KBM-7 (cell line): ENCODE data around the gene PLPPR1.

Experiments
- DNase-seq: peaks from one replicate; pipeline ENCODE4 v3.0.0-alpha.2; 2015
- in situ Hi-C: fragments of 300-500 bp; cut with MboI; formaldehyde crosslinking; loops from 2 replicates; pipeline ENCODE4 v1.14.3; 2020; ENCODE audit warnings: low sequenced_read_pairs, low pct_unique_long_range_greater_than_20kb, mixed read lengths

PLPPR1 gene

DNA sequence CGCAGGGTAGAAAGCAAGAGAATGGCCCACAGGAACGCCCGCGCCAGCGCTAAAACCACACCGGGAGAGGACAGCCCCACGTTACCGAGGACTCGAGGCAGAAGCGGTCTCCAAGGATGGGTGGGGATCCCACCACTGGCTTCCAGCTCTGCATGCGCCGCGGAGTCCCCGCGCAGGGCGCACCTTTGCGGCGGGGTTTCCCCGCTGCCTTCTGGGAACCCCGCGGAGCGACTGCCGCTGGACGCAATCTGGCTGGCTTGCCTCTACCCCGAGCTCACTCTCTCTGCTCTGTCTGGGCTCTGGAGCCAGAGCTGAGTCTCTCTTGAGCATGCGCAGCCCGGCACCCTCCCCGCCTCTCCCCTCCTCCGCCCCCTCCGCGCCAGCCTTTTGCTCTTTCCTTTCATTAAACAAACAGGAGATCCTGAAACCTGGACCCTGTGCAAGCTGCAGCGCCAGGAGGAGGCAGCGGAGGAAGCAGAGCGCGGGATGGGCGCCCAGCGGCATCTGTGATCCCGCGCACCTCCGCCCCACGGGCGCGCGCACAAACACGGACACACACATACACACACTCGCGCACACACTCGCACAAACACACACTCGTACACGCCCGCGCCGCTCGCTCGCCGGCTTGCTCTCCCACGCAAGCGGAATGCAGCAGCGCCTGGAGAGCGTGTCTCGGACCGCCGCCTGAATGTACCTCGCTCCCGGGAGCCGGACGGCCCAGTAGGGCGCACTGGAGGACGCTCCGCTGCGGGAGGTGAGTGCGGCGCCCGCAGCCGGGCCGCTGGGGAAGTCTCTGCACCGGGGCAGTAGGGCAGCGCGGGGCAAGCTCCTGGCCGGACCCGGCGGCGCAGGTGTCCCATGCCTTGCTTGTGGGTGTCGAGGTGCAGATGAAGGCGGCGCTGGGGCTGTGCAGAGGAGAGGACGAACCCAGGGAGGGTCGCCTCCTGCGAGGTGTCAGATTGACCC, at the start of gene PLPPR1:
PLPPR1 (plus strand) TSS at position 382 of the 969 bp plus-strand sequence.
- in situ Hi-C loops: no loop called here
- no peak for DNase-seq

DNA sequence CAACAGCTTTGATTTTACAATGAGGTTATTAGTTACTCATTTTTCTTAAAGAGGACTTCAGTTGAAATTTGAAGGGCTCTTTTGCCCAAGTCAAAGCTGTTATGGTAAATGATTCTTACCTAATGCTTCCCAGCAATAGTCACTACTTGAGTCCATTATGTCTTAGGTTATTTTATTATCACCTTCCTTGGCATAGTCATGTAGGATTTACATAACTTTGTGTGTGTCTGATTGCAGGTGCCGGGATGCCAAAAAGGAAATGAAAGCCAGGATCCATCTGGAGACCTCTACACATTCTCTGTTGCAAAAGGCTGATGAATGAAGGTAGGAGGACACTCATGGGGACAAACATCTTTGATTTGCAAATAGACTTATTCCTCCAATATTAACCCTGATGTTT, 38.8 kb upstream of the PLPPR1 start:
- DNase-seq: no peak
- in situ Hi-C loops: no loop called here

GRCh38 chr9:100990605-100991381, 37.7 kb upstream of the PLPPR1 start:
- DNase-seq: no peak
- in situ Hi-C loops: no loop called here

DNA sequence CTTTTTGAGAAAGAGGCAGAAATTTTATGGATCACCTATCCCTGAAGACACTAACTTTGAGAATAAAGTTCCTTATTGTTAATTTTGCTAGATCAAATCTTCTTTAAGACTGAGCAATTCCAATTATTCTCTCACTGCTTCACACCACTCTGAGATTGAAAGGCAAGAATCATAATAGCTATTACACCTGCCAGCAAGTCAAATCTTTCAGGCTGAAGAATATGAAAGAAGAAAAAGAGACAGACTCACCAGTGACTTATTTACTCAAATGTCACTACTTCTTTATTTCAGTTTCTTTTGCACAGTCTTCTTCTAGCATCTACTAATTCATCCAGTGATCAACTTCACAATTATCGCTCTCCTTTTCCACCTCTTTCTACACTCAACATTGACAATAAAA, 35.9 kb upstream of the PLPPR1 start:
- in situ Hi-C loops: no loop called here
- no peak for DNase-seq

DNA sequence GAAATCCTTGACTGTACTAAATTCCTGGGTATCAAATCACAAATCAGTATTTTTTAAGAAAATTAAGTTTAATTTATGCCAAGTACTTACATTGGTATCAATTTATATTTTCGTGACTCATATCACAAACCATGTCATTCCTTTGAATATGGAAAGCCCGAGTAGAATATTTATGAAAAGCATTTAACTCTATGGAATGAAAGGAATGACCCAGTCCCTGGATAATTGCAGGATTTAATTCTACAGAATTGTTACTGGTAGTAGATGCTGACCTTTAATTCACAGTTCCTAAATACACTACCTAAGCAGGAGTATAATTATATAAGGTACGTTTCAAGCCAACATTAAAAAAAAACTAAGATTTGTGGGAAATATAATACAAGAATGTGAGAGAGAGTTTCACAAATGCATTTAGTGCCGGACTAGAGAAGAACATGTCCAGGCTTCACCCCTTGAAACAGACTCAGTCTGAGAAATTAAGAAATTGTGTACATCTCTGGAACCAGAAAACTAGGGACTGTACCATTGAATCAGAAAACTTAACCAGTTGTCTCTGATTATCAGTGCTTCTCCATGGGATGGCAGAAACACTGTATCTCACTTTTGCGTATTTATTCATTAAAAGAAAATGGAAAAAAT, 28.5 kb upstream of the PLPPR1 start:
- in situ Hi-C loops: no loop called here
- no peak for DNase-seq

- in situ Hi-C loops: no loop called here
- no peak for DNase-seq
Measured at GRCh38 chr9:101005246-101005645, 23.3 kb upstream of the PLPPR1 start.

DNA sequence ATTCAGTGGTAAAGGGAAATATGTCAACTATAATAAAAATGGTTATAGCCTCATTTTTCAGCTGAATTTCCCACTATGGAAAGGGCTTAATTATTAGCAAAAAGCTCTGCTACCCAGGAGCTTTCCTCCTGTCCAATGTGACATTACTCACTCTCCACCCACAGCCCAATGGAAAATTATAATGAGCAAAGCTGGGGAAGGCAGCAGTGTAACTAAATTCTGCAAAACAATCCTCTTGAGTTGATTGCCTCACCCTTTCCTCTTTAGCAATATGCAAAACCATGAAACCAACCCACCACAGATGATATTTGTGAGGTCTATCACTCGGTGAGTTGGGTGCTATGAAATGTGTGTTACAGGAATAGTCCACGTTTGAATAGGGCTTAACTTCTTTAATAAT, 14.0 kb upstream of the PLPPR1 start:
- DNase-seq: no peak
- in situ Hi-C loops: no loop called here

DNA sequence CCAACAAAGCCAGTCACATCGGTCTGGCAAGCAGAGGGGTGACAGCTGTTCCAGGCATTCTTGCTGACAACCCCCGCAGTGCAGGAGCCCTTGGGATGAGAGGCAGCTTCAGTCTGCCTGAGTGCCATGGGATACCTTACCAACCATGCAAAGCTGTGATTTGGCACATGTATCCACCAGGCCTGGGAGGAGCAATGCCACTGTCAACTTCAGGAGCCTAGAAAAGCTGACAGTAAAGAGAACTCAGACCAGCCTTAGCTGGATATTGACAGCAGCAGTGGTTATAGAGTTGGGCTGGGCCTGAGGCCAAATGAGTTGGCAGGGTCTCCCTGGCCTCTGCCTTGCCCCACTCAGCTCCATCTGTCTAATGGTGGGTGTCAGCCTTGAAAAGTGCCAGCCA, 10.1 kb upstream of the PLPPR1 start:
- in situ Hi-C loops: no loop called here
- DNase-seq: no peak

DNA sequence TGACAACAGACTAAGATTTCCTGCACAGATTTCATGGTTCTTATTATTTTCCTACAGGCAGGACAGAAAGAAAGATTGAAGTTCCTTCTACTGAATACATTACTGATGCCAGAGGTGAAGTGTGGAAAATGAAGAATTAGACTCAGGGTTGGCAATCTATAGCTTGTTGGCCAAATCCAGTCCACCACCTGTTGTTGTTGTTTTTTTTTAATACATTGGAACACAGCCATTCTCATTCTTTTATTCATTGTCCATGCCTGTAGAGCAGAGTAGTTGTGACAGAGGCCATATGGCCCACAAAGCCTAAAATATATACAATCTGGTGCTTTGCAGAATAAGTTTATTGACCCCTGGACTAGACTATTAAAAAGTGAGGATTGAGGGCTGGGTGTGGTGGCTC, 5.8 kb upstream of the PLPPR1 start:
- DNase-seq: no peak

DNA sequence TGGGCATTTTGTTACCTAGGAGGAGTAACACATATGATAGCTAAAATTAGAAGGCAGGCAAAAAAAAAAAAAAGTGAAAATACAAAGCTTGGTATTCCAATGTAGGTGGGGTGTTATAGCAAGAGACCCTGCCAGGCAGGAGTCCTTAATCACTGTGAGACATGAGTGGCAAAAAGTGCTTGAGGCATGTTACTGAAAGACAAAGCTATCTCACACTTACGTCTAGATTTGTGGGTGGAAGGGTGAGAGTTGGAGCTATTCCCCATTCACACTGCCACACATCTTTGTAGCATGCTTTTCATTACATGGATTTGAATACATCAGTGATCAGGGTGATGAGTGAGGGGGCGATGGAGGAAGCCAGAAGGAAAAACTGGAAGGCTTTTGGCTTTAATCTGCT, 2.6 kb upstream of the PLPPR1 start:
- in situ Hi-C loops: no loop called here
- no peak for DNase-seq

More for the DNA sequence above, 5.8 kb upstream of the PLPPR1 start:
- in situ Hi-C loops: no loop called here

- in situ Hi-C loops: no loop called here
- DNase-seq: no peak
Measured at GRCh38 chr9:101026824-101027223, 1.7 kb upstream of the PLPPR1 start.

DNA sequence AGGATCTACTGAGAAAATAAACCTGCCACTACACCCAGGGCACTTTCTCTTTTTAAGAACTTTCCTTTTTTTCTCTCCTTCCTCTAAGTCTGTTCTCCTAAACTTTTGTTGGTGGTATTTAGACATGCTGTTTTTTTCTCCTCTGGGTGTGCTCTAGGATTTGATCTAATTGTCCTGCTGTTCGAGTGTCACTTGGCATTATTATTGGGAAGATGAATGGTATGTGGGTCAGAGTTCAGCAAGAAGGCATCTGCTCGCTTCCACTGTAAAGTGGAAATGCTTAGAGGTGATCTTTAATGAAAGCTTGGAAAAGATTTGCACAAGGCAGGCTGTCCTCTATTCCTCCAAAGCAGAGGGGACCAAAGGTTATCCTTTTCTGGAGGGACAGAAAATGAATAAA, 1.3 kb upstream of the PLPPR1 start:
- in situ Hi-C loops: no loop called here
- no peak for DNase-seq

- in situ Hi-C loops: no loop called here
- no peak for DNase-seq
Measured at GRCh38 chr9:101027733-101028345, 688 bp upstream of the PLPPR1 start.

DNA sequence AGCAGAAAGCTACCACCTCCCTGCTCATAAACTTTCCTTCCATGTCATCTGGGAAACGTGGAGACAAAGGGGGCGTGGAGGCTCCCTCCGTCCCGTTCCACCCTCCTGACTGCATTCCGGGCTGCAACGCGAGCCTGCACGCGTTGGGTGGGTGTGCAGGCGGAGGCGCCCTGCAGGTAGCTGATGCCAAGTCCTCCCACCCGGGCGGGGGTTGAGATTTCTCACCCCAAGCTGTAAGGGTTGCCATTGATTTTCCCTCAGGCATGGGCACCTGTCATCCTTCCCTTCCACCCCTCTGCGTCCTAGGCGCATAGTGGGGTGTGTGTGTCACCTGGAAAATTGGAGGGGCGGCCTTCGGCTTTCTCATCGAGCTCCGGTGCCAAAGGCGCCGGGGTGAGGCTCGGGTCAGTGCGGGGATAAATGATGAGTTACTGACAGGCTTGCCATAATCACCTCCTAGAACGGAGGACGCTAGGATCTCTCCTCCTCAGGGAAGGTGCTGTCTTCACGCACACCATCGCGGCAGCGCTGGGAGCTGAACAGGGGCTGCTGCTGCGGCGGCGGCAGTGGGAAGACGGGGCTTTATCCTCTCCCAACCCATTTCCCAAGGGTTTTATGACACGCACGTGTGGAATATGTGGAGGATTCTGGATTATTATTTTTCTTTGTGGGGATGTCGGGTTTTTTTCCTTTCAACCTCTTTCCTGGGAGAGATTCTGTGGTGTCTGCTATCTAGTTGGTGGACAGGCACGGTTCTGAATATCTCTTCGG, 973 bp downstream of the PLPPR1 start:
- in situ Hi-C loops: no loop called here
- no peak for DNase-seq

GRCh38 chr9:101030086-101030391, 1.5 kb downstream of the PLPPR1 start:
- in situ Hi-C loops: no loop called here
- no peak for DNase-seq

DNA sequence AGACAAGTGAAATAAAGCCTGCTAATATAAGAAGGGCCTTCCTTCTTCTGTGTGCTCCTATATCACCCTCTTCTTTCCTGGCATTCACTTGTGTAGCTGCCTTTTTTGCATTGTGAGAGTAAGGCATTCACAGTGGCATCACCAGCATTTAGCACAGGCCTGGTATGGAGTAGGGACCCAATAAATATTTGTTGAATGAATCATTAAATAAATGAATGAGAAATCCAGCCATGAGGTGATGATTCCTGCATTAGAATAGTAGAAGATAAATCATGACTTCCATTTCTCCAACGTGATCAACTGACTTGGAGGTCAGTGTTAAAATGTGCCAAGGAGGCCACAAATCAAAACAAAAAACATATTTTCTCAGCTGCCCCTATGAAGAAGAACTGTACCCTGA, 3.9 kb downstream of the PLPPR1 start:
- DNase-seq: no peak
- in situ Hi-C loops: no loop called here

DNA sequence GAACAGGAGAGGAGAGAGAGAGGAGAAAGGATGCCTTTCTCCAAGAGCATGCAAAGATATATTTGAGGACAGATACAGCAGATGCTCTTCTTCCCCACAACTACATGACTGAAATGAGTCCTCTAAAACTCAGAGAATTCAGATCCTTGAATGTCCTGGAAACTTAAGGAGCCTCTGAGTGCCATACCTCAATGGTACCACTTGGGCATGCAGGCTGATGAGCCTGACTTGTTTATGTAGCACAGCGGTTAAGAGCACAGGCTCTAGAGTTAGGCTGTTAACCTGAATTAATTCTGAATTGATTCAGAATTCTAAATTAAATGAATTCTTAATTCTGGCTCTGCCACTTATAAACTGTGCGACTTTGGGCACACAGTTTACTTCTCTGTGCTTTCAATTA, 5.7 kb downstream of the PLPPR1 start:
- DNase-seq: no peak
- in situ Hi-C loops: no loop called here

GRCh38 chr9:101035098-101035497, 6.6 kb downstream of the PLPPR1 start:
- DNase-seq: no peak
- in situ Hi-C loops: no loop called here

GRCh38 chr9:101037430-101037829, 8.9 kb downstream of the PLPPR1 start:
- in situ Hi-C loops: no loop called here
- DNase-seq: no peak
